ENCODE measurements around the gene ATP10B.
"Not testable (repeated sequence)": the region's sequence is repeated elsewhere in the genome, so short reads cannot be mapped to it uniquely, and the experiment has no call there.

ATP10B gene

GRCh38 chr5:160726721-160727120, 125.3 kb downstream of the ATP10B start:
- H3K4me3 ChIP-seq (ENCODE audit: low read depth, low read length) = no peak overlapping the region
- TF ChIP-seq, protein P1, sequence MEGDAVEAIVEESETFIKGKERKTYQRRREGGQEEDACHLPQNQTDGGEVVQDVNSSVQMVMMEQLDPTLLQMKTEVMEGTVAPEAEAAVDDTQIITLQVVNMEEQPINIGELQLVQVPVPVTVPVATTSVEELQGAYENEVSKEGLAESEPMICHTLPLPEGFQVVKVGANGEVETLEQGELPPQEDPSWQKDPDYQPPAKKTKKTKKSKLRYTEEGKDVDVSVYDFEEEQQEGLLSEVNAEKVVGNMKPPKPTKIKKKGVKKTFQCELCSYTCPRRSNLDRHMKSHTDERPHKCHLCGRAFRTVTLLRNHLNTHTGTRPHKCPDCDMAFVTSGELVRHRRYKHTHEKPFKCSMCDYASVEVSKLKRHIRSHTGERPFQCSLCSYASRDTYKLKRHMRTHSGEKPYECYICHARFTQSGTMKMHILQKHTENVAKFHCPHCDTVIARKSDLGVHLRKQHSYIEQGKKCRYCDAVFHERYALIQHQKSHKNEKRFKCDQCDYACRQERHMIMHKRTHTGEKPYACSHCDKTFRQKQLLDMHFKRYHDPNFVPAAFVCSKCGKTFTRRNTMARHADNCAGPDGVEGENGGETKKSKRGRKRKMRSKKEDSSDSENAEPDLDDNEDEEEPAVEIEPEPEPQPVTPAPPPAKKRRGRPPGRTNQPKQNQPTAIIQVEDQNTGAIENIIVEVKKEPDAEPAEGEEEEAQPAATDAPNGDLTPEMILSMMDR (IDR thresholded peaks at IDR 0.05; ENCODE audit: low read depth, low read length, missing control alignments) = no peak
- in situ Hi-C loops (cut with HindIII; ENCODE audit: low sequenced_read_pairs) = no loop called here

GRCh38 chr5:160720822-160721221, 131.2 kb downstream of the ATP10B start:
- H3K4me3 ChIP-seq (ENCODE audit: low read depth, low read length) = no peak overlapping the region
- TF ChIP-seq, protein P1 (IDR thresholded peaks at IDR 0.05; ENCODE audit: low read depth, low read length, missing control alignments) = no peak
- DNase-seq (ENCODE audit: low read depth) = no peak
- in situ Hi-C loops (cut with HindIII; ENCODE audit: low sequenced_read_pairs) = no loop called here

More at GRCh38 chr5:160726721-160727120, 125.3 kb downstream of the ATP10B start:
- DNase-seq (ENCODE audit: low read depth) = no peak

GRCh38 chr5:160715508-160715907, 136.5 kb downstream of the ATP10B start:
- DNase-seq (ENCODE audit: low read depth); in situ Hi-C loops (cut with HindIII; ENCODE audit: low sequenced_read_pairs); H3K4me3 ChIP-seq (ENCODE audit: low read depth, low read length): not testable (repeated sequence)

DNA sequence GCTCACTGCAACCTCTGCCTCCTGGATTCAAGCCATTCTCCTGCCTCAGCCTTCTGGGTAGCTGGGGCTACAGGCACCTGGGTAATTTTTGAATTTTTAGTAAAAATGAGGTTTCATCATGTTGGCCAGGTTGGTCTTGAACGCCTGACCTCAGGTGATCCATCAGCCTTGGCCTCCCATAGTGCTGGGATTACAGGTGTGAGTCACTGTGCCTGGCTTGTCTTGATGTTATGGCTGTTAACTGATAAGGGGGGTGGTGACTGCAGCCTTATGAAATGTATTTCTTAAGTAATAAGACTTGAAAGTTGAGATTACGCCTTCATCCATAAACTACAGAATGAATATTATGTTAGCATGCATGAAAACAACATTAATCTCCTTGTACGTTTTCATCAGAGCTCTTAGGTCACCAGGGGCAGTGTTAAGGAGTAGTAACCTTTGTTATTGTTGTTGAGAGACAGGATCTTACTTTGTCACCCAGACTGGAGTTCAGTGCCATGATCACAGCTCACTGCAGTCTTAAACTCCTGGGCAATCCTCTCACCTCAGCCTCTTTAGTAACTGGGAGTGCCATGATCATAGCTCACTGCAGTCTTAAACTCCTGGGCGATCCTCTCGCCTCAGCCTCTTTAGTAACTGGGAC, 148.3 kb downstream of the ATP10B start:
- TF ChIP-seq, protein P1 (IDR thresholded peaks at IDR 0.05; ENCODE audit: low read depth, low read length, missing control alignments) = no peak
- in situ Hi-C loops (cut with HindIII; ENCODE audit: low sequenced_read_pairs) = no loop called here

GRCh38 chr5:160702934-160703333, 149.1 kb downstream of the ATP10B start:
- TF ChIP-seq, protein P1 (IDR thresholded peaks at IDR 0.05; ENCODE audit: low read depth, low read length, missing control alignments) = no peak
- DNase-seq (ENCODE audit: low read depth) = no peak
- H3K4me3 ChIP-seq (ENCODE audit: low read depth, low read length) = no peak overlapping the region
- in situ Hi-C loops (cut with HindIII; ENCODE audit: low sequenced_read_pairs) = no loop called here

More for the DNA sequence above, 148.3 kb downstream of the ATP10B start:
- DNase-seq (ENCODE audit: low read depth) = no peak
- H3K4me3 ChIP-seq (ENCODE audit: low read depth, low read length) = no peak overlapping the region

DNA sequence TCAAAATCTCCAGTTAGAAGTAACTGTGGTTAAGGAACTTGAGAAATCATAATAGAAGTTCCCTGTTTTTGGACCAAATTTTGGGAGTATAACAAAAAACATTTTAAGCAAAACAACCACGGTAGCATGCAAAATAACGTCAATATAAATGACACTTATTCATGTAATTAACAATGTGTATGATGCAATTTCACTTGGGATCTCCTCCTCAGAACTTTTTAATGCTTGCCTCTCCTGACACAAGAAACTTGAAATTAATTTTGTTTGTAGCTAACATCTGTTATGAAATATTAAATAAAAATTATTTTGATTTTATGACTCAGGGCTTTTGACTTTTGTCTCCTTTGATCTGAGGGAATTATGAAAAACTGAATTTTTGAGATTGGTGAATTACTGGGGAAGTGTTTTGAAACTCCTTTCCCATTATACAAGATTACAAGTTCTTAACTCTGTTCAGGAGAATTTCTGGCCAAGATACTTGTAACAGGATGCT, 149.7 kb downstream of the ATP10B start:
- TF ChIP-seq, protein P1 (IDR thresholded peaks at IDR 0.05; ENCODE audit: low read depth, low read length, missing control alignments) = no peak
- in situ Hi-C loops (cut with HindIII; ENCODE audit: low sequenced_read_pairs) = no loop called here
- DNase-seq (ENCODE audit: low read depth) = no peak
- H3K4me3 ChIP-seq (ENCODE audit: low read depth, low read length) = no peak overlapping the region

GRCh38 chr5:160701403-160701802, 150.6 kb downstream of the ATP10B start:
- TF ChIP-seq, protein P1 (IDR thresholded peaks at IDR 0.05; ENCODE audit: low read depth, low read length, missing control alignments) = no peak
- in situ Hi-C loops (cut with HindIII; ENCODE audit: low sequenced_read_pairs) = no loop called here
- DNase-seq (ENCODE audit: low read depth) = no peak
- H3K4me3 ChIP-seq (ENCODE audit: low read depth, low read length) = no peak overlapping the region

All from astrocyte of the cerebellum (primary cell).